CD14-positive monocyte (primary cell): ENCODE measurements around the gene RAPGEF5. TPM values are rescaled to one million over a fixed set of nuclear protein-coding genes. Genes with fewer than 3 reads are reported as not detected.

Source experiments
- DNase-seq, 3 donors: peaks; one replicate each; pipeline ENCODE4 v3.0.0-alpha.2; 2011 to 2022
- H2AFZ ChIP-seq: 2 replicates; pipeline ENCODE4 v1.6.0; 2012; ENCODE audit warnings: mild to moderate bottlenecking, low read depth, low read length, inconsistent platforms; ENCODE audit not compliant: insufficient read depth, poor library complexity, severe bottlenecking
- H3K27ac ChIP-seq, 2 donors: 1 replicate in 1 of 2; 2 replicates in 1 of 2; pipeline ENCODE4 v1.5.1; 2012 to 2013; ENCODE audit warnings: low read length in 2 of 2, control low read depth in 1 of 2, inconsistent platforms in 1 of 2, low read depth in 1 of 2, mild to moderate bottlenecking in 1 of 2
- H3K27me3 ChIP-seq, 2 donors: one replicate each; pipeline versions ENCODE4 v1.6.0 to v1.6.1; 2011 to 2013; ENCODE audit warnings: low read length in 2 of 2; ENCODE audit not compliant: control insufficient read depth in 2 of 2, insufficient read depth in 2 of 2
- H3K36me3 ChIP-seq, 2 donors: replicated peaks in 1 of 2; 1 replicate in 1 of 2; 2 replicates in 1 of 2; pipeline versions ENCODE4 v1.5.1 to v1.6.1; 2012 to 2013; ENCODE audit warnings: low read length in 2 of 2, control low read depth in 1 of 2, inconsistent platforms in 1 of 2, mild to moderate bottlenecking in 1 of 2; ENCODE audit not compliant: insufficient read depth in 2 of 2, control insufficient read depth in 1 of 2
- H3K4me1 ChIP-seq, 2 donors: 1 replicate in 1 of 2; 2 replicates in 1 of 2; pipeline versions ENCODE4 v1.5.1 to v1.6.1; 2012 to 2013; ENCODE audit warnings: low read length in 2 of 2, control low read depth in 1 of 2, inconsistent platforms in 1 of 2, mild to moderate bottlenecking in 1 of 2, moderate library complexity in 1 of 2; ENCODE audit not compliant: insufficient read depth in 2 of 2, control insufficient read depth in 1 of 2
- H3K4me2 ChIP-seq: replicated peaks from 2 replicates; pipeline ENCODE3; 2012; ENCODE audit warnings: low read length, moderate library complexity, mild to moderate bottlenecking; ENCODE audit not compliant: poor library complexity, severe bottlenecking; ENCODE audit errors: extremely low read depth
- H3K4me3 ChIP-seq, 3 experiments: fragments of 200-600 bp in 1 of 3; sonication (generic) in 1 of 3; replicated peaks in 1 of 3; 1 replicate in 2 of 3; 2 replicates in 1 of 3; pipeline ENCODE4 v1.5.1; 2011 to 2013; ENCODE audit warnings: low read length in 3 of 3, mild to moderate bottlenecking in 3 of 3, control low read depth in 2 of 3, low read depth in 2 of 3, inconsistent platforms in 1 of 3, moderate library complexity in 1 of 3
- H3K79me2 ChIP-seq: 2 replicates; pipeline ENCODE4 v1.6.0; 2012; ENCODE audit warnings: mild to moderate bottlenecking, control low read depth, inconsistent platforms, low read length, moderate library complexity; ENCODE audit not compliant: insufficient read depth
- H3K9ac ChIP-seq: 2 replicates; pipeline ENCODE4 v1.6.0; 2017; ENCODE audit warnings: low read length, mild to moderate bottlenecking; ENCODE audit not compliant: insufficient read depth, poor library complexity, severe bottlenecking
- H3K9me3 ChIP-seq, 2 donors: replicated peaks in 1 of 2; 1 replicate in 1 of 2; 2 replicates in 1 of 2; pipeline versions ENCODE4 v1.5.1 to v1.6.1; 2012 to 2013; ENCODE audit warnings: low read length in 2 of 2, control low read depth in 1 of 2; ENCODE audit not compliant: control insufficient read depth in 1 of 2, insufficient read depth in 1 of 2
- H4K20me1 ChIP-seq: 2 replicates; pipeline ENCODE4 v1.6.0; 2012; ENCODE audit warnings: mild to moderate bottlenecking, low read length, control low read depth, moderate library complexity; ENCODE audit not compliant: insufficient read depth
- H3K27ac Mint-ChIP-seq, 7 donors: one replicate each; pipeline ENCODE4 v1.8.0; 2020; ENCODE audit warnings: mild to moderate bottlenecking in 7 of 7, mixed read lengths in 7 of 7, moderate library complexity in 6 of 7, inconsistent platforms in 2 of 7
- H3K27me3 Mint-ChIP-seq, 3 donors: one replicate each; pipeline ENCODE4 v1.8.0; 2021 to 2022; ENCODE audit warnings: low read depth in 3 of 3, mild to moderate bottlenecking in 3 of 3, mixed read lengths in 3 of 3, moderate library complexity in 3 of 3, inconsistent platforms in 1 of 3
- H3K36me3 Mint-ChIP-seq, 2 donors: one replicate each; pipeline ENCODE4 v1.8.0; 2020; ENCODE audit warnings: mixed read lengths in 2 of 2, inconsistent platforms in 1 of 2, mild to moderate bottlenecking in 1 of 2
- H3K4me1 Mint-ChIP-seq: one replicate; pipeline ENCODE4 v1.8.0; 2020; ENCODE audit warnings: mild to moderate bottlenecking, mixed read lengths
- H3K4me3 Mint-ChIP-seq, 2 donors: one replicate each; pipeline ENCODE4 v1.8.0; 2020; ENCODE audit warnings: mild to moderate bottlenecking in 2 of 2, mixed read lengths in 2 of 2, moderate library complexity in 1 of 2
- H3K9me3 Mint-ChIP-seq, 7 donors: one replicate each; pipeline ENCODE4 v1.8.0; 2020 to 2022; ENCODE audit warnings: mixed read lengths in 7 of 7, mild to moderate bottlenecking in 6 of 7, moderate library complexity in 6 of 7, inconsistent platforms in 2 of 7
- CTCF ChIP-seq: fragments of 200-600 bp; IDR thresholded peaks from one replicate; pipeline ENCODE4 v1.8.0; 2022; ENCODE audit warnings: antibody characterized with exemption, mild to moderate bottlenecking
- WGBS: methylation state at CpG from one replicate; pipeline ENCODE4 v1.1.5; 2013; ENCODE audit warnings: missing lambda C conversion rate; ENCODE audit not compliant: insufficient coverage; 5-methylcytosine and 5-hydroxymethylcytosine counted together
- intact Hi-C, 2 donors: fragments of 100-400 bp; cut with micrococcal nuclease; formaldehyde crosslinking; loops; one replicate each; pipeline versions ENCODE4 v1.15.0 to v1.15.1; 2023
- polyA plus RNA-seq, 3 donors: library from polyadenylated mRNA; depleted of rRNA in 1 of 3; unstranded in 2 of 3; stranded (reverse) in 1 of 3; fragments of 300-500 nt in 2 of 3; fragments of >200 nt in 1 of 3; fragmentation: Illumina TruSeq in 2 of 3; gene quantifications; 1 replicate in 2 of 3; 2 replicates in 1 of 3; pipeline ENCODE4 v1.2.3, GENCODE V29; 2012 to 2021

Gene RAPGEF5
- polyA plus RNA-seq, 3 donors: not detected

GRCh38 chr7:22142572-22142971 is 214.4 kb downstream of the RAPGEF5 start:
- no peaks in the 10 kb centered on the region for H3K27me3 ChIP-seq
- no peak overlapping the region for H3K27ac ChIP-seq
- no peaks in the 10 kb centered on the region for H3K4me1 ChIP-seq
- no peaks in the 10 kb centered on the region for H3K9me3 ChIP-seq
- no CpG with 5 or more reads among the region's 3 CpGs for WGBS
- no peak overlapping the region for H2AFZ ChIP-seq
- no peak overlapping the region for H3K4me2 ChIP-seq
- no peaks in the 10 kb centered on the region for H3K36me3 Mint-ChIP-seq
- peaks cover 2% of the 10 kb centered on the region for H3K4me1 Mint-ChIP-seq
- no peak overlapping the region for H3K4me3 Mint-ChIP-seq
- H3K9ac ChIP-seq: no peak overlapping the region
- intact Hi-C loops: no loop called here
- no peaks in the 10 kb centered on the region for H3K36me3 ChIP-seq
- no peak for TF ChIP-seq CTCF
- H3K4me3 ChIP-seq: no peak overlapping the region
- H4K20me1 ChIP-seq: no peaks in the 10 kb centered on the region
- H3K27ac Mint-ChIP-seq: no peak overlapping the region
- peaks cover 0 to 1% (median 0%) of the 10 kb centered on the region in 3 donors for H3K27me3 Mint-ChIP-seq
- no peak for DNase-seq
- H3K9me3 Mint-ChIP-seq: peaks cover 0 to 2% (median 0%) of the 10 kb centered on the region in 7 donors
- no peaks in the 10 kb centered on the region for H3K79me2 ChIP-seq

GRCh38 chr7:22141355-22141754 is 215.6 kb downstream of the RAPGEF5 start:
- Histone ChIP-seq H3K4me3 (no peak overlapping the region), H3K36me3 (no peaks in the 10 kb centered on the region), H3K9me3 (no peaks in the 10 kb centered on the region), H3K4me2 (no peak overlapping the region), H2AFZ (no peak overlapping the region), H3K27me3 (no peaks in the 10 kb centered on the region), H4K20me1 (no peaks in the 10 kb centered on the region), H3K9ac (no peak overlapping the region), H3K79me2 (no peaks in the 10 kb centered on the region), H3K4me1 (no peaks in the 10 kb centered on the region), H3K27ac (no peak overlapping the region)
- TF ChIP-seq CTCF: no peak
- Mint-ChIP-seq H3K4me1 (no peaks in the 10 kb centered on the region), H3K36me3 (no peaks in the 10 kb centered on the region), H3K9me3 (peaks cover 0 to 2% (median 0%) of the 10 kb centered on the region in 7 donors), H3K4me3 (no peak overlapping the region), H3K27ac (no peak overlapping the region), H3K27me3 (peaks cover 0 to 1% (median 0%) of the 10 kb centered on the region in 3 donors)
- no peak for DNase-seq
- WGBS: 97% methylated on average over 3 of the region's 3 CpGs
- intact Hi-C loops: no loop called here
